HG02623 (cell line): Measurements from ENCODE around the gene PRRG3.
"Not testable (repeated sequence)": the region's sequence is repeated elsewhere in the genome, so short reads cannot be mapped to it uniquely, and the experiment has no call there.

ENCODE experiments used
- ATAC-seq: cut with Tn5 transposase; IDR thresholded peaks from one replicate; pipeline ENCODE4 v1.9.1; 2021; ENCODE audit warnings: moderate library complexity; ENCODE audit not compliant: unreplicated experiment

The PRRG3 gene

DNA sequence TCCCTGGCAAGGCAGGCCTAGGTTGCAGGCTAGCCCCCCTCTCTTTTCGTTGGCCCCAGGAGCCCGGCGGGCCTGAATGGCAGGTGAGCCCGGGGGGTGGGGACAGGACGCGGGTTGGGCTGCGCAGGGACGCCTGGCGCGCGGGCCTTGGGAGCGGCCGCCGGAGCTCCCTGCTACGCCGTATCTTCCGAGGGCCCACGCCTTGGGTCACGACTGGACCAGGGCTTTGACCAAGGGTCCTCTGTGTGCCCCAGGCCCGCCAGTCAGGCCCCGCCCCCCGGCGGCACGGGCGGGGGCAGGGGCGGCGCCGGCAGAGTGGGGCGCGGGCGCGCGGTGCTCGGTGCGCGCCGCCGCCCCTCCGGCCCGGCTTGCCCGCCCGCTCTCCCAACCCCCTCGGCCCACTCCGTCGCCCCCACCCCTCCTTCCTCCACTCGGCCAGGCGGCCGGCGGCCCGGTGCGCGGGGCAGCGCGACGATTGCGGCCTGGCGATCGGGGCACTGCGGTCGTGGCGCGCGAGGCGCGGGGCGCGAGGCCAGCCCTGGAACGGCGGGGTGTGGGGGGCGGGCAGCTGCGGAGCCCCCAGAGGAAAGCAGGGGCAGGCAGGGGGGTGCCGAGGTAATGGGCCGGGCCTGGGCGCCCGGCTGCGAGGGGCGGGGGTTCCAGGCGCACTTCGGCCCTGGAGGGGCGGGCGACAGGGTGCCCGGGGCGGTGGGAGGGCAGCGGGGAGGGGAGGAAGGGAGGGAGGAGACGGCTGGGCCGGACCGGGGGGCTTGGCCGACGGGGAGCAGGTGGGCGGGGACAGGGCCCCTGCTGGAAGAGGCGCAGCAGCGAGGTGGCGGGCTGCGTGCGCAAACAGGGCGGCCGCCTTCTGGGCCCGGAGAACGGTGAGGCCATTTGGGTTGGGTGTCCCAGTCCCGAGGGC is at the start of gene PRRG3:
PRRG3 (plus strand) TSS at position 798 of the 922 bp plus-strand sequence. CDS start 3,357 bp downstream, outside the sequence.
- no peak for ATAC-seq

- ATAC-seq = no peak
Observed at GRCh38 chrX:151675121-151675746, 20.0 kb upstream of the PRRG3 start.

- ATAC-seq = no peak
Observed at GRCh38 chrX:151676196-151676595, 19.1 kb upstream of the PRRG3 start.

DNA sequence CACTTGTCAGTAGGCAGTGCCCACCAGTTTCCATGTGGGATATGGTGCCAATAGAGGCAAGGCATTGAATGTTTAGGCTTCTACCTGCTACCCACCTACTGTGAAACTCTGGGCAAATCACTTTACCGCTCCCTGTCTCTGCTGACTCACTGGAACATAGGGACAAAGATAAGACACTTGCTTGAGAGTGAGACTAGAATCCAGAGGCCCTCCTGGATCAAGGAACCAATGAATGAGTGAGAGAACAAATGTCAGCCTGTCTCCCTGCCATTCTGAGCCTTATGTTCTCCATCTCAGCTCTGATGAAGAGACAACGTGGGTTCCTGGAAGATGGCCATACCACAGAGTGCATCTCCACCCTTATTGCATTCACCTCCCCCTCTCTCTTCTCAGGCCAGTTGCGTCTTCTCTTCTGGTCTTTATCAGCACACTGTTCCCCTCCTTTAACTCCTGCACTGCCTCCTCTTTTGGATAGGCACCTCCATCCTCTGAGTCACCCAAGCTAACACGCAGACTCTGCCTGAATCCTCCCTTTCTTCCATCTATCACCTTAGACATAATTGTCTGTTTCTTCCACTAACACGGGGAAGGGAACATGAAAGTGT is 15.4 kb upstream of the PRRG3 start:
- no peak for ATAC-seq

DNA sequence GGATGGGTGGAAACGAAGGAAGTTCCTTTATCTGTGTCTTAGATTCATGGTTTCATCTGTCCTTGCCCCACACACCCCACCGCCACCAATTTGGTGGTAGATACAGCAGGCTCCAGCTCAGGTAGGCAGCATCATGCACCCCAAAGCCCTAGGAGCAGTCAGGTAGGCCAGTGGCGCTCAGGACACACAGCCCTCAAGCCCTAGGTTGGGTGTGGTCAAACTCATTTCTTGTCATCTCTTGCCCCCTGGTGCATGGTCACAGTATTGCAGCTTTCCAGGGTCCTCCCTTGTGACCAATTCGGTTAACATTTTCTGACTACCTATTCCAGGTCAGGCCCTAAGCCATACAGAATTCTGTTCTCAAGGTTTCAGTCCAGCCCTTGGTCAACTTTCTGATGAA is 14.5 kb upstream of the PRRG3 start:
- ATAC-seq = no peak

GRCh38 chrX:151687635-151688034 is 7.6 kb upstream of the PRRG3 start:
- no peak for ATAC-seq

- no peak for ATAC-seq
Observed at GRCh38 chrX:151688695-151689094, 6.6 kb upstream of the PRRG3 start.

GRCh38 chrX:151692825-151693224 is 2.4 kb upstream of the PRRG3 start:
- ATAC-seq = no peak

GRCh38 chrX:151694121-151694520 is 1.1 kb upstream of the PRRG3 start:
- ATAC-seq = no peak

DNA sequence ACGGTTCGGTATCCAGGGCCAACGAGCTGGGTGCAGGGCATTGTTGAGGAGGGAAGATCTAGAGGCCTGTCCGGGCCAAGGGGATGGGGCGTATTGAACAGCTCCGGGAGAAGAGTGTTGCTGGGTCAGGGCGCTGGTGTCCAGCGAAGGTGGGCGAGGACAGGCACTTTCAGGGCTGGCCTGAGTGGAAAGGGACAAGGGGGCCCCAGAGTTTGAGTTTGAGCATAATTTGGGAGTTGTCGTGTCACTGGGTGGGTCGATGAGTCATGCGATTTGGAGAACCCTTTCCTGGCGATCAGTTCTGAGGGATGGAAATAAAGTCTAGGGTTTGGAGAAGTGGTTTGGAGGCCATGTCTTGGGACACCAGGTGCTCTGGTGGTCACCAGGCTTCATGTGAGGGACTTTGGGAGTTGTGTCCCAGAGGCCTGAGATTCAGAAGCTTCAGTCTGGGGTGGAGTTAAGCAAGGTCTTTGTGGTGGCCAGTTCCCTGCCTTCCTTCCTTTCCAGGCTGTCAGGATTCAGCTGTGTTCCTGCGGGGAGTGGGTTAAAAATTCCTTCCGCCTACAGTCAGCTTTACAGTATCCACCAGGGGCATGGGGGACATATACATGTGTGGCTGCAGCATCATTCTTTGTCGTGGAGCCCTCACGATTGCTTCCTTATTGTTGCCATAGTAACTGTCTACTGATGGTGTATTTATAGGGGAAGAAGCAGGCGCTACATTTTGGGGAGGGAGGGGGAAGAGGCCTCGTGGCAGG is 504 bp downstream of the PRRG3 start:
- ATAC-seq = no peak

GRCh38 chrX:151697082-151697481 is 1.8 kb downstream of the PRRG3 start:
- not testable (repeated sequence) for ATAC-seq

DNA sequence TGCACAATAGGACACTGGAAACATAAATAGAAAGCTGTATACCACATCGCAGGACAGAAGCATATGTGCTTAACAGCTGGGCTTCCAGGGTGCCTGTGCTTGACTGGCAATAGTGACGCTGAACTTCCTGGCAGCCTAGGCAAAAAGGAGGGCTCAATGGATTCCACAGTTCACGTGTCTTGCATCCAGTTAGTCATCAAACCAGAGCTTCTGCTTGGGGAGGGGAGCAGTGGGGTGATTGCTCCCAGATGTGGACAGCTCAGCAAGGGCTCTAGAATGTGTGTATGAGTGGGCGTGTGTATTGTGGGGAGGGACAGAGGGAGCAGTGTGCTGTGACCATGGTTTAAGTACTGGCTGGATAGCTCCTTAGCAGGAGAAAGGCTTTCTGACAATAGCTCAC is 2.3 kb downstream of the PRRG3 start:
- no peak for ATAC-seq

DNA sequence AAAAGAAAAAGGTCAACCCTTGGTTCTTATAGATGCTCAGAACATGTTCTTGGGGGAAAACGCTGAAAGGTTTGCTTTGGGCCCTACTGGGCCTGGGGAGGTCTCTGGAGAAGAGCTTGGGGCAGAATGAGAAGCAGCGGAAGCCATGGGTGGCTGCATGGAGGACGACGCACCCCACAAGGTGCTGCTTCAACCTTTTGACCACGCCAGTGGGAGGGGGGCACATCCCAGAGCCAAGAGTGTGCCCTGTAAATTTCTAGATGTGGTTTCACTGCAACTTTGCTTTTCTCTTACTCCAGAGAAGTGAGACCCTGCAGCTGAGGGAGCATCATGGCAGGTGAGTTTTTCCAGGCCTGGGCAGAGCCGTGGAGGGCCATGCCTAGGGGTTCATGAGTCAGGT is 3.2 kb downstream of the PRRG3 start:
- ATAC-seq = no peak

DNA sequence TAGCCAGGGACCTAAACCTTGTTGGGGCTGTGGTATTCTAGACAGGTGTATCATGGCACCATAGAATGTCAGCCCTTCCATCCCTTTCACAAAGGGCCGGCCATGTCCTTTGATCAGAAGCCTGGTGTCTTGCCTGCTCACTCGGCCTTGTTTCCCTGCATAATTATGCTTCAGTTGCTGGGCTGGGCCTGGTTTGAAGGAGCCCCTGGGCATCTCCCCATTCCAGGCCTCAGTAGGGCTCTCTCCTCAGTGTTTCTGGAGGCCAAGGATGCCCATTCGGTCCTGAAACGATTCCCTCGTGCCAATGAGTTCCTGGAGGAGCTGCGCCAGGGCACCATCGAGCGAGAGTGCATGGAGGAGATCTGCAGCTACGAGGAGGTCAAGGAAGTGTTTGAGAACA is 4.5 kb downstream of the PRRG3 start:
- ATAC-seq = no peak

DNA sequence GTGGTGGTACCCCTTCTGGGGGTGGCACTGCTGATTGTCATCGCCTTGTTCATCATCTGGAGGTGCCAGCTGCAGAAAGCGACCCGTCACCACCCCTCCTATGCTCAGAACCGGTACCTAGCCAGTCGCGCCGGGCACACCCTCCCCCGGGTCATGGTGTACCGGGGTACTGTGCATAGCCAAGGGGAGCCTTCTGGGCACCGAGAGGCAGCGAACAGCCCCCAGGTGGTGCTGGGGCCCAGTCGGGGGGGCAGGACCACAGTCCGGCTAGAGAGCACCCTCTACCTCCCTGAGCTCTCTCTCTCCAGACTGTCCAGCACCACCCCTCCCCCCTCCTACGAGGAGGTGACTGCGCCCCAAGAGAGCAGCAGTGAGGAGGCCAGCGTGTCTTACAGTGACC is 5.3 kb downstream of the PRRG3 start:
- no peak for ATAC-seq

GRCh38 chrX:151701071-151701470 is 5.8 kb downstream of the PRRG3 start:
- ATAC-seq = no peak

DNA sequence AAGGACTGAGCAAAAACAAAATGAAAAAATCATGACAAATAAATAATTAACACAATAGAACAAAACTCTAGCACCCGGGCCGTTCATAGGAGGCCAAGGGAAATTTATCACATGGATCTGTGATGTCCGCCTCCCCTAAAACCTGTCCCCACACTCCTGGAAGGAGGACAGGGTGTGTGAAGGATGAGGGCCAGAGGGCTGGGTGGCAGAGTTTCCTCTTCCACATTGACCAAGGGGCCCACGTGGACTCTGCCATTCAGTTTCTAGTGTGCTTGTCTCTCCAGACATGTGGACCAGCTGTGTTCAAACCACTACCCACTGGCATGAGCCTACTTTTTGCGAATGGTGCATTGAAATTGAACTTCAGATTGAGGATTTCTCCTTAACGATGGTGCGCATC is 6.3 kb downstream of the PRRG3 start:
- ATAC-seq = no peak

DNA sequence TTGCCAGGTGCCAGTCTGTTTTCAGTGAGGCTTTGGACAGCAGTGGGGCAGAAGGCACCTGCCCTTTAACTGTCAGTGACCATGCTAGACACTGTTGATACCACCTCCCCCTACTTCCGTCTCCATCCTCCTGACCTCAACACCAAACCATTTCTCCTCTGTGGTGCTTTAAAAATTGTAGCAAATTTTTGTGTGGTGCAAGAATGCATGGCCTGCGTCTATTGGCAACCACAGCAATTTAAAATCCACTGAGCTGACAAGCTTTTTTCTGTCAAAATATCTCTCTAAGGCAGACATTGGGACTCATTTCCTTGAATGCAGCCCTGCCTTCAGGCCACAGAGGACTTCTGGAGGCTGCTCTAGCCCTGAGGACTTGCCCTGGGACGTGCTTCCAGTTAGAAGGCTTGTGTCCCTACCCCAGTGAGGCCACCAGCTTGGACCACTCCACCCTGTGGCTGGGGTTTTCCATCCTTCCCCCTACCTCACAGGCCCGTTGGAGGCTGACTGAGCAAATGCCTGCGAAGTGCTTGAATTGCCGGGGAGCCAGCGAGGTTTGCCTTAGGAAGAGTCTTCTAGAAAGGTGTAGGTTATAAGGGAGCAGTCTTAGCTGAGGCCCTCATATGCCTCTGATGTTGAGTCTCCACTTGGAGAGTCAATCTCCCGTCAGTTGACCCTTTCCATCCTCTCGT is 6.9 kb downstream of the PRRG3 start:
- ATAC-seq = no peak

DNA sequence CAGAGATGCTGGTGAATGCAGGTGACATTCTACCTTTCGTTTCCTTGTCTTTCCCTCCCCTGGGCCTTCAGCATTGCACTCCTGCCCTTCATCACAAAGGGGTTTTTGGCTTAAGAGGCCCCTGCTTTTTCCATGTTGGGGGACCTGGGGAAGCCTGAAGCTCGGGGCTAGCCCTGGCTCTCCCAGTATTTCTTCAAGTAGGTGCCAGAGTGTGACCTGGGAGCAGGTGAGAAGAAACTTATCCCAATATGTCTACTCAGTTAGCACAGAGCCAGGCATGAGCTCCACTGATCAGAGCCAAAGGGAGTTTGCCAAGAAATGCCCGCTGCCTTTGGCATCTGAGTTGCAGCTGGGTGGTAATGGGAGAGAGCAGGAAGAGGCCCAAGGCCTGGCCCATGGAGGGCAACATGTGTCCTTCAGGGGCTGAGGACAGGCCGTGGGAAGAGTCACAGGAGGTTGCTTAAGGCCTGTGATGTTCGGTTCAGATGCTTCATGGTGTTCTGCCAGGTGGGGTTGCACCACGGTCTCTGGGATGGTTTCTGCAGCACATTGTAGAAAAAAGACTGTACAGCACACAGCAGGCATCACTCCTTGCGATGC is 7.6 kb downstream of the PRRG3 start:
- no peak for ATAC-seq

DNA sequence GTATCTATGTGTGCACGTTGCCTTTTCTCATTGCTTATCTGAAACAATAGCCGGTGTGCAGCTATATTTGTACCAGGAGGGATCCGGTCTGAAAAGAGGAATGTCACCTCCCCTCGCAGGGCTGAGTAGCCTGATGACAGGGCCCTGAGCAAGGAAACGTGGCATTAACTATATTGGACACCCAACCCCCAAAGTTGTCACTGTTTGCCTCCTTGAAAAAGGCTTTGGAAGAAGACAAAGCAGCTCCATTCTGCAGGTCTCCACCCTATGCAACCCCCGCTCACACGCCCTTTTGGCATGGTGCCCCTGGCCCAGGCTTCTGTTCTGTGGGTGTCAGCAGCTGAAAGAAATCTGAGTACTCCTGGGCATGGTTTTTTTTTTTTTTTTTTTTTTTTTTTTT is 8.2 kb downstream of the PRRG3 start:
- no peak for ATAC-seq
